HepG2 (cell line): ENCODE results near the gene GNG7. TPM values are rescaled to one million over a fixed set of nuclear protein-coding genes. Genes with fewer than 3 reads are reported as not detected.

ENCODE experiments used
- CSRNP1 ChIP-seq: sonication (generic); formaldehyde crosslinking; IDR thresholded peaks from 2 replicates; pipeline ENCODE4 v1.8.1; 2023; ENCODE audit warnings: mild to moderate bottlenecking, missing genetic modification reagents
- HMG20B ChIP-seq: conservative IDR thresholded peaks from 2 replicates; pipeline ENCODE4 v1.6.1; 2016; ENCODE audit warnings: missing genetic modification reagents, missing compliant biosample characterization
- MXI1 ChIP-seq: IDR thresholded peaks from 3 replicates; pipeline ENCODE4 v1.6.1; 2012; ENCODE audit warnings: low read depth, low read length, inconsistent platforms, borderline replicate concordance
- SP1 ChIP-seq, 2 experiments: fragments of 450-650 bp in 1 of 2; sonication (generic) in 1 of 2; formaldehyde crosslinking in 1 of 2; IDR thresholded peaks; 2 replicates each; pipeline versions ENCODE4 v1.4.0 to v1.6.1; 2016 to 2020; ENCODE audit warnings: missing genetic modification reagents in 1 of 2
- TOE1 ChIP-seq: sonication (generic); formaldehyde crosslinking; IDR thresholded peaks from 2 replicates; pipeline ENCODE4 v1.4.0; 2020; ENCODE audit warnings: mild to moderate bottlenecking, missing genetic modification reagents
- ZC3H13 ChIP-seq: sonication (generic); formaldehyde crosslinking; IDR thresholded peaks from 2 replicates; pipeline ENCODE4 v1.8.1; 2023; ENCODE audit warnings: mild to moderate bottlenecking, missing genetic modification reagents, moderate library complexity
- ZNF609 ChIP-seq: sonication (generic); formaldehyde crosslinking; IDR thresholded peaks from 2 replicates; pipeline ENCODE4 v1.4.0; 2020; ENCODE audit warnings: mild to moderate bottlenecking, missing genetic modification reagents, borderline replicate concordance
- microRNA-seq: library from miRNA; unstranded; fragments of <30 nt; microRNA quantifications from one replicate; pipeline ENCODE4, GENCODE V29; 2020
- polyA plus RNA-seq, 8 experiments: library from polyadenylated mRNA; depleted of rRNA in 3 of 8; stranded (reverse) in 7 of 8; unstranded in 1 of 8; fragments of >200 nt; fragmentation: Illumina TruSeq in 4 of 8; extraction: Trizol in 4 of 8; gene quantifications; 2 replicates each; pipeline versions ENCODE4 v1.2.1 to v1.2.3, GENCODE V29; 2011 to 2016; ENCODE audit warnings: low read depth in 4 of 8, missing spikeins in 1 of 8, mixed read lengths in 1 of 8; ENCODE audit not compliant: insufficient read depth in 1 of 8
- small RNA-seq, 3 experiments: library from RNA; depleted of rRNA; stranded (forward); fragments of <200 nt; gene quantifications; one replicate each; pipeline ENCODE3, GENCODE V24; 2012; ENCODE audit warnings: low read depth in 2 of 3, low replicate concordance in 1 of 3; ENCODE audit not compliant: insufficient read length in 3 of 3, insufficient read depth in 2 of 3
- total RNA-seq, 5 experiments: library from RNA; depleted of rRNA; stranded (reverse); fragments of >200 nt; fragmentation: Illumina TruSeq; extraction: Trizol; gene quantifications; 2 replicates each; pipeline ENCODE4 v1.2.3, GENCODE V29; 2016; ENCODE audit warnings: low read depth in 1 of 5
- TF ChIP-seq, protein P1 (sequence below): sonication (generic); formaldehyde crosslinking; conservative IDR thresholded peaks from 2 replicates; pipeline ENCODE4 v1.4.0; 2020; ENCODE audit warnings: missing genetic modification reagents

GNG7 gene
- total and polyA plus RNA-seq, 2 of the 13 experiments (the other 11 are each of a cell fraction or from before 2014, with no cell fraction given), result 1.4 to 3.3 TPM

DNA sequence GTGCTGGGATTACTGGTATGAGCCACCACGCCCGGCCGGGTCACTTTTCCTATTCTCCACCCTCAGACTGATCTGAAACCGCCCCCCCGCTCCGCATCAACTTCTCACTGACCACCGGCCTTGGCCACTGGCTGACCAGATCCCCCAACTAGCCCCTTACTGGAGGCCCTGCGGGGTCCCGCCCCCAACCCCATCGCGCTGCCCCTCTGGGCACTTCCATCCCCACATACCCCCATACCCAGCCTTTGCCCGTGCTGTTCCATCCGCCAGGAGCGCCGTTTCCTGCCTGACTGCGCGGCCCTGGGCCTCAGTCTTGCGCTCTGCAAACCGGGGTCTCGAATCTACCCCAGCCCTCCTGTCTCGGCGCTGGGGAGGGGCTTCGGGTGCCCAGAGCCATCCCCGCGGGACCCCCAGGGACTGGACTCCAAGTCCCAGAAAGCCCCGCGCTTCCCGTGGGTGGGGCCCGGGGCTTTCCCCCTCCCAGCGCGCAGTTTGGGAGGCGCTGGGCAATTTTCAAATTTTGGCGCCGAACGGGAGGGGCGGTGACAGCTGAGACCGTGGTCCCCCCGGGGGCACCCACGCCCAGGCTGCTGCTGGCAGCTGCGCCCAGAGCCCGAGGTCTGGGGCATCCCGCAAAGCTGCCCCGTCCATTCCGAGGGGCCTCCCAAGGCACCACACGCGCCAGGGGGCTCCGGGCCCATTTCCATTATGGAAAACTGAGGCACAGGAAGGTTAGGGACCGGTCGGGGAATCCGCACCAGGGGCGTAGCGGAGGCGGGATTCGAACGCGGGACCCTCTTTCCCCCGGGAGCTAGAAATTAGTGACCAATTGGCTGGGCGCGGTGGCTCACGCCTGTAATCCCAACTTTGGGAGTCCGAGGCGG, 240.5 kb downstream of the GNG7 start (continued):
- TF ChIP-seq ZNF609 (CRISPR knock-in tag) (no peak), ZC3H13 (CRISPR knock-in tag) (no peak), SP1 (IDR thresholded peaks at IDR 0.05) (no peak), SP1 (CRISPR knock-in tag; IDR thresholded peaks at IDR 0.05) (no peak), MXI1 (no peak), CSRNP1 (CRISPR knock-in tag) (no peak), TOE1 (no peak), HMG20B (CRISPR knock-in tag) (no peak)
- TF ChIP-seq, protein P1, sequence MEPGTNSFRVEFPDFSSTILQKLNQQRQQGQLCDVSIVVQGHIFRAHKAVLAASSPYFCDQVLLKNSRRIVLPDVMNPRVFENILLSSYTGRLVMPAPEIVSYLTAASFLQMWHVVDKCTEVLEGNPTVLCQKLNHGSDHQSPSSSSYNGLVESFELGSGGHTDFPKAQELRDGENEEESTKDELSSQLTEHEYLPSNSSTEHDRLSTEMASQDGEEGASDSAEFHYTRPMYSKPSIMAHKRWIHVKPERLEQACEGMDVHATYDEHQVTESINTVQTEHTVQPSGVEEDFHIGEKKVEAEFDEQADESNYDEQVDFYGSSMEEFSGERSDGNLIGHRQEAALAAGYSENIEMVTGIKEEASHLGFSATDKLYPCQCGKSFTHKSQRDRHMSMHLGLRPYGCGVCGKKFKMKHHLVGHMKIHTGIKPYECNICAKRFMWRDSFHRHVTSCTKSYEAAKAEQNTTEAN (CRISPR knock-in tag), result no peak

Small RNAs within 50 kb of the gene (microRNA-seq; reads per million reads assigned to microRNA genes)
- gene MIR7850, result not detected

Small RNAs within 50 kb of the gene (small RNA-seq; reads per million reads assigned to genes)
- 0 reads per million in 3 experiments for gene MIR7850
- 0 reads per million in 3 experiments for gene RN7SL121P
- 0 reads per million in 3 experiments for gene RNU6-993P

Other genes with a start within 250 kb of the GNG7 start
- gene LMNB2, start 245.7 kb downstream of the GNG7 start, total RNA-seq (2016; rRNA removed; fragmentation: Illumina TruSeq; extraction: Trizol), result 93.6 and 105 TPM in 2 replicates
- 77.2 and 89.7 TPM in 2 replicates for gene LMNB2, start 245.7 kb downstream of the GNG7 start, polyA plus RNA-seq (2011; rRNA removed)
- gene GADD45B, start 226.6 kb downstream of the GNG7 start, total RNA-seq (2016; rRNA removed; fragmentation: Illumina TruSeq; extraction: Trizol), result 3.2 and 4.6 TPM in 2 replicates
- gene GADD45B, start 226.6 kb downstream of the GNG7 start, polyA plus RNA-seq (2011; rRNA removed), result 34.1 and 40.4 TPM in 2 replicates
- 0.97 and 1.2 TPM in 2 replicates for gene DIRAS1, start 18.7 kb upstream of the GNG7 start, total RNA-seq (2016; rRNA removed; fragmentation: Illumina TruSeq; extraction: Trizol)
- 1.8 and 2.9 TPM in 2 replicates for gene DIRAS1, start 18.7 kb upstream of the GNG7 start, polyA plus RNA-seq (2011; rRNA removed)
- 25.0 and 41.6 TPM in 2 replicates for gene SLC39A3, start 37.3 kb upstream of the GNG7 start, total RNA-seq (2016; rRNA removed; fragmentation: Illumina TruSeq; extraction: Trizol)
- 33.6 and 34.2 TPM in 2 replicates for gene SLC39A3, start 37.3 kb upstream of the GNG7 start, polyA plus RNA-seq (2011; rRNA removed)
- 47.4 and 47.5 TPM in 2 replicates for gene SGTA, start 80.6 kb upstream of the GNG7 start, total RNA-seq (2016; rRNA removed; fragmentation: Illumina TruSeq; extraction: Trizol)
- 43.0 and 43.9 TPM in 2 replicates for gene SGTA, start 80.6 kb upstream of the GNG7 start, polyA plus RNA-seq (2011; rRNA removed)
- gene THOP1, start 82.8 kb upstream of the GNG7 start, total RNA-seq (2016; rRNA removed; fragmentation: Illumina TruSeq; extraction: Trizol), result 98.1 and 116 TPM in 2 replicates
- 74.4 and 81.4 TPM in 2 replicates for gene THOP1, start 82.8 kb upstream of the GNG7 start, polyA plus RNA-seq (2011; rRNA removed)
- 2.7 and 3.0 TPM in 2 replicates for gene ZNF554, start 117.2 kb upstream of the GNG7 start, total RNA-seq (2016; rRNA removed; fragmentation: Illumina TruSeq; extraction: Trizol)
- gene ZNF554, start 117.2 kb upstream of the GNG7 start, polyA plus RNA-seq (2011; rRNA removed), result 2.2 and 2.4 TPM in 2 replicates
- 8.0 and 12.4 TPM in 2 replicates for gene ZNF555, start 138.8 kb upstream of the GNG7 start, total RNA-seq (2016; rRNA removed; fragmentation: Illumina TruSeq; extraction: Trizol)
- 5.0 and 5.3 TPM in 2 replicates for gene ZNF555, start 138.8 kb upstream of the GNG7 start, polyA plus RNA-seq (2011; rRNA removed)
- 28.6 and 41.2 TPM in 2 replicates for gene ZNF556, start 164.6 kb upstream of the GNG7 start, total RNA-seq (2016; rRNA removed; fragmentation: Illumina TruSeq; extraction: Trizol)
- gene ZNF556, start 164.6 kb upstream of the GNG7 start, polyA plus RNA-seq (2011; rRNA removed), result 4.2 and 5.5 TPM in 2 replicates
- 17.5 and 25.8 TPM in 2 replicates for gene ZNF57, start 198.2 kb upstream of the GNG7 start, total RNA-seq (2016; rRNA removed; fragmentation: Illumina TruSeq; extraction: Trizol)
- 6.6 and 8.0 TPM in 2 replicates for gene ZNF57, start 198.2 kb upstream of the GNG7 start, polyA plus RNA-seq (2011; rRNA removed)
- gene ZNF77, start 242.3 kb upstream of the GNG7 start, total RNA-seq (2016; rRNA removed; fragmentation: Illumina TruSeq; extraction: Trizol), result 11.5 and 12.6 TPM in 2 replicates
- 7.1 and 7.8 TPM in 2 replicates for gene ZNF77, start 242.3 kb upstream of the GNG7 start, polyA plus RNA-seq (2011; rRNA removed)